ENCODE results near the gene ANKRD65.
"Not testable (repeated sequence)": the region's sequence is repeated elsewhere in the genome, so short reads cannot be mapped to it uniquely, and the experiment has no call there.

DNA sequence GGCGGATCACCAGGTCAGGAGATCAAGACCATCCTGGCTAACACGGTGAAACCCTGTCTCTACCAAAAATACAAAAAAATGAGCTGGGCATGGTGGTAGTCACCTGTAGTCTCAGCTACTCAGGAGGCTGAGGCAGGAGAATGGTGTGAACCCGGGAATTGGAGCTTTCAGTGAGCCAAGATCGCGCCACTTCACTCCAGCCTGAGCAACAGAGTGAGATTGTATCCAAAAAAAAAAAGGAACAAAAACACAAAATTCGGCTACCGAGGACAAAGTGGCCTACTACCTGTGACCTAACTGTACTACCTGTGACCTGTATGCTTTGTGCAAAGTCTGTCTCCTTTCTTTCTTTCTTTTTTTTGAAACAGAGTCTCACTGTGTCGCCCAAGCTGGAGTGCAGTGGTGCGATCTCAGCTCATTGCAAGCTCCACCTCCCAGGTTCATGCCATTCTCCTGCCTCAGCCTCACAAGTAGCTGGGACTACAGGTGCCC lies 18.1 kb downstream of the ANKRD65 start:
- not testable (repeated sequence) for TF ChIP-seq EZH2 (IDR thresholded peaks at IDR 0.05); POLR2AphosphoS5 (IDR thresholded peaks at IDR 0.05; ENCODE audit: borderline replicate concordance, low read depth, low read length)
